ENCODE data around the gene ZNF324.
"Not testable (repeated sequence)": the region's sequence is repeated elsewhere in the genome, so short reads cannot be mapped to it uniquely, and the experiment has no call there.

DNA sequence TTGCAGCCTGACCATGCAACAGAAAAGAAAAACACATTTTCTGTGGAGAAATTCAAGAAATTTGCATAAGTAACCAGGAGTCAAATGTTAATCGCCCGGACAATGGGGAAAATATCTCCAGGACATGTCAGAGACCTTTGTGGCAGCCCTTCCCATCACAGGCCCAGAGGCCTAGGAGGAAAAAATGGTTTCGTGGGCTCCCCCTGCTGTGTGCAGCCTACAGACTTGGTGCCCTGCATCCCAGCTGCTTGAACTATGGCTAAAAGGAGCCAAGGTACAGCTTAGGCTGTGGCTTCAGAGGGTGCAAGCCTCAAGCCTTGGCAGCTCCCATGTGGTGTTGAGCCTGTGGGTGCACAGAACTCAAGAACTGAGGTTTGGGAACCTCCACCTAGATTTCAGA lies 18.0 kb upstream of the ZNF324 start:
- TF ChIP-seq POLR2A (IDR thresholded peaks at IDR 0.05): not testable (repeated sequence)
- TF ChIP-seq, protein P1, sequence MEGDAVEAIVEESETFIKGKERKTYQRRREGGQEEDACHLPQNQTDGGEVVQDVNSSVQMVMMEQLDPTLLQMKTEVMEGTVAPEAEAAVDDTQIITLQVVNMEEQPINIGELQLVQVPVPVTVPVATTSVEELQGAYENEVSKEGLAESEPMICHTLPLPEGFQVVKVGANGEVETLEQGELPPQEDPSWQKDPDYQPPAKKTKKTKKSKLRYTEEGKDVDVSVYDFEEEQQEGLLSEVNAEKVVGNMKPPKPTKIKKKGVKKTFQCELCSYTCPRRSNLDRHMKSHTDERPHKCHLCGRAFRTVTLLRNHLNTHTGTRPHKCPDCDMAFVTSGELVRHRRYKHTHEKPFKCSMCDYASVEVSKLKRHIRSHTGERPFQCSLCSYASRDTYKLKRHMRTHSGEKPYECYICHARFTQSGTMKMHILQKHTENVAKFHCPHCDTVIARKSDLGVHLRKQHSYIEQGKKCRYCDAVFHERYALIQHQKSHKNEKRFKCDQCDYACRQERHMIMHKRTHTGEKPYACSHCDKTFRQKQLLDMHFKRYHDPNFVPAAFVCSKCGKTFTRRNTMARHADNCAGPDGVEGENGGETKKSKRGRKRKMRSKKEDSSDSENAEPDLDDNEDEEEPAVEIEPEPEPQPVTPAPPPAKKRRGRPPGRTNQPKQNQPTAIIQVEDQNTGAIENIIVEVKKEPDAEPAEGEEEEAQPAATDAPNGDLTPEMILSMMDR (IDR thresholded peaks at IDR 0.05): not testable (repeated sequence)
